Stimulated activated CD8-positive, alpha-beta memory T cell treated with anti-CD3 and anti-CD28 coated beads, Interleukin-15, amount 100 ng/mL, for 48 hours (primary cell): ENCODE data around the gene TFB2M.

ENCODE experiments used
- DNase-seq, 2 donors: peaks; one replicate each; pipeline ENCODE4 v3.0.0-alpha.2; 2020; ENCODE audit warnings: low read depth in 2 of 2

TFB2M gene

GRCh38 chr1:246552110-246552509 is 14.0 kb downstream of the TFB2M start:
- DNase-seq: no peak

GRCh38 chr1:246550402-246550801 is 15.7 kb downstream of the TFB2M start:
- no peak for DNase-seq

- DNase-seq: no peak
These were observed 16.4 kb downstream of the TFB2M start for GRCh38 chr1:246549665-246550064.

- no peak for DNase-seq
These were observed 22.1 kb downstream of the TFB2M start for GRCh38 chr1:246544001-246544400.

GRCh38 chr1:246540738-246541491 is 25.1 kb downstream of the TFB2M start:
- no peak for DNase-seq

- DNase-seq: no peak
These were observed 28.2 kb downstream of the TFB2M start for GRCh38 chr1:246537887-246538286.

- no peak for DNase-seq
These were observed 28.6 kb downstream of the TFB2M start for GRCh38 chr1:246537441-246537840.

- no peak for DNase-seq
These were observed 31.9 kb downstream of the TFB2M start for GRCh38 chr1:246534114-246534513.

GRCh38 chr1:246533371-246533905 is 32.6 kb downstream of the TFB2M start:
- DNase-seq: no peak

- DNase-seq: no peak
These were observed 33.5 kb downstream of the TFB2M start for GRCh38 chr1:246532519-246532918.

- DNase-seq: no peak
These were observed 35.6 kb downstream of the TFB2M start for GRCh38 chr1:246530482-246530881.

- DNase-seq: no peak
These were observed 36.9 kb downstream of the TFB2M start for GRCh38 chr1:246528933-246529731.

- DNase-seq: no peak
These were observed 38.5 kb downstream of the TFB2M start for GRCh38 chr1:246527402-246528088.

GRCh38 chr1:246526915-246527314 is 39.1 kb downstream of the TFB2M start:
- no peak for DNase-seq

- DNase-seq: no peak
These were observed 39.7 kb downstream of the TFB2M start for GRCh38 chr1:246526380-246526779.

- no peak for DNase-seq
These were observed 46.5 kb downstream of the TFB2M start for GRCh38 chr1:246519514-246519913.

GRCh38 chr1:246518456-246519205 is 47.4 kb downstream of the TFB2M start:
- DNase-seq: no peak

GRCh38 chr1:246517391-246517790 is 48.7 kb downstream of the TFB2M start:
- DNase-seq: no peak

GRCh38 chr1:246516126-246516525 is 49.9 kb downstream of the TFB2M start:
- DNase-seq: no peak

- DNase-seq: no peak
These were observed 50.6 kb downstream of the TFB2M start for GRCh38 chr1:246515390-246516005.
